22Rv1 (cell line): ENCODE data around the gene EPHB1.
"Not testable (repeated sequence)": the region's sequence is repeated elsewhere in the genome, so short reads cannot be mapped to it uniquely, and the experiment has no call there.

ENCODE experiments used
- H3K27ac ChIP-seq: fragments of 450-650 bp; 2 replicates; pipeline ENCODE4 v1.5.1; 2017
- ZFX ChIP-seq: fragments of 450-650 bp; IDR thresholded peaks from 2 replicates; pipeline ENCODE4 v1.6.1; 2017; ENCODE audit warnings: antibody characterized with exemption, borderline replicate concordance
- TF ChIP-seq, protein P1 (sequence below): fragments of 450-650 bp; IDR thresholded peaks from 2 replicates; pipeline ENCODE4 v1.5.1; 2017; ENCODE audit warnings: mild to moderate bottlenecking

Gene EPHB1

DNA sequence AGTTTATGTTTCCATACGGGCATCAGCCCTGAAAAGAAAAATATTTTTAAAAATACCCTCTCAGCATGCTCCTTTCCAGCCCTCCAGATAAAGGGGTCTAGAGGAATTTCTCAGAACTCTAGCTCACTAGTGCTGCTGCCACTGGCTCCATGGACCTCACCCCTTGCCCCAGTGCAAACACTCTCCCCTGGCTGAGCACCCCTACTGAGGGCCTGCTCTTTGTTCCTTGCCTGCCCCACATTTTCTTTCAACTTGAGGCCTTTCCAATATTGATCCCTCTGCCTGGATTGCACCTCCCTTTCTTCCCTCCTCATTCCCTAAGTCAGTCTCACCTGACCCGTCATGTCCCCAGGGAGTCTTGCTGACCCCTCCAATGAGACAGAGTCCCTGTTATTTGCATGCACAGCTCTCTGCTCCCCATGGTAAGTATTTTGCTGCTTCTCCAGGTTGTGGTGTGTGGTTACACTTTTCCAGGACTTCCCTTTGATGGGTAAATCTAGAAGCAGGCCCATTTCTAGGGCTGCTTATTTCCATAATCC is 196.5 kb downstream of the EPHB1 start:
- no peak overlapping the region for H3K27ac ChIP-seq
- TF ChIP-seq ZFX = no peak
- TF ChIP-seq, protein P1, sequence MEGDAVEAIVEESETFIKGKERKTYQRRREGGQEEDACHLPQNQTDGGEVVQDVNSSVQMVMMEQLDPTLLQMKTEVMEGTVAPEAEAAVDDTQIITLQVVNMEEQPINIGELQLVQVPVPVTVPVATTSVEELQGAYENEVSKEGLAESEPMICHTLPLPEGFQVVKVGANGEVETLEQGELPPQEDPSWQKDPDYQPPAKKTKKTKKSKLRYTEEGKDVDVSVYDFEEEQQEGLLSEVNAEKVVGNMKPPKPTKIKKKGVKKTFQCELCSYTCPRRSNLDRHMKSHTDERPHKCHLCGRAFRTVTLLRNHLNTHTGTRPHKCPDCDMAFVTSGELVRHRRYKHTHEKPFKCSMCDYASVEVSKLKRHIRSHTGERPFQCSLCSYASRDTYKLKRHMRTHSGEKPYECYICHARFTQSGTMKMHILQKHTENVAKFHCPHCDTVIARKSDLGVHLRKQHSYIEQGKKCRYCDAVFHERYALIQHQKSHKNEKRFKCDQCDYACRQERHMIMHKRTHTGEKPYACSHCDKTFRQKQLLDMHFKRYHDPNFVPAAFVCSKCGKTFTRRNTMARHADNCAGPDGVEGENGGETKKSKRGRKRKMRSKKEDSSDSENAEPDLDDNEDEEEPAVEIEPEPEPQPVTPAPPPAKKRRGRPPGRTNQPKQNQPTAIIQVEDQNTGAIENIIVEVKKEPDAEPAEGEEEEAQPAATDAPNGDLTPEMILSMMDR = no peak

DNA sequence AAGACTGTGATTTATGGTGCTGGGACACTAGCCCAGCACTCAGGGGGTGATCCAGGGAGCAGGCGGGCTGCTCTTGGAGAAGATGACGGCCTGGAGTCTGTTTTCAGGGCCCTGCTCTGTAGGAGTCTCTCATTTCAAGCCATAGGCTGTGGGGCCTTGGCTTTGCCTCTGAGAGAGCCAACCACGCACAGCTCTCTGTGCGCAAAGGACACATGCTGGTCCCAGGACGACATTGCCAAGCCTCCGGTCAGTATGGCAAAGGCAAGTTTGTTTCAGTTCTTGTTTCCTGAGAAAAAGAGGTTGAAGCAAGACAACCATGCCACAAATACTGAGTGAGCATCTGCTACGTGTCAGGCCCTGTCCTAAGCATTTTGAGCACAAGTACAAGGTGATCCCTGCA is 197.1 kb downstream of the EPHB1 start:
- no peak overlapping the region for H3K27ac ChIP-seq
- no peak for TF ChIP-seq ZFX
- TF ChIP-seq, protein P1 = no peak

- H3K27ac ChIP-seq = no peak overlapping the region
- TF ChIP-seq, protein P1 = no peak
- TF ChIP-seq ZFX = no peak
Observed at GRCh38 chr3:134992586-134992985, 197.5 kb downstream of the EPHB1 start.

DNA sequence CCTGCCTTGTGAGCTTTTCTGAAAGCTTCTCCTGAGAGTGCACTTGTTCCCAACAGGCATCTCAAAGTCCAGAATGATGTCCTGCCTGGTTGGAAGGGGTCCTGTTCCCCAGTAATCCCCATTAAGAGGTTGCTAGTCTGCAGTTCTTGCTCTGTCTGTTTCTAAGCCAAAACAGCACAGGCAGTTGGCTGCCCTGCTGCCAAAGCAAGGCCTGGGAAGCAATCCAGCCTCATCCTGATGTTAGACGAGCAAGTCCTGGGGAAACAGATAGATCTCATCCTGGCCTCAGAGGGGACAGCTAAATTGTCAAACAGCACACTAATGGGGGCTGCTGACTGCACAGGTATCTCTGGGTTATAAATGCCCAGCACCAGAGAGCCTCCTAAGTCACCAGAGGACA is 198.0 kb downstream of the EPHB1 start:
- no peak for TF ChIP-seq ZFX
- TF ChIP-seq, protein P1 = no peak
- H3K27ac ChIP-seq = no peak overlapping the region

- TF ChIP-seq, protein P1 = no peak
- no peak for TF ChIP-seq ZFX
- no peak overlapping the region for H3K27ac ChIP-seq
Observed at GRCh38 chr3:134998158-134998557, 203.1 kb downstream of the EPHB1 start.

- TF ChIP-seq ZFX = no peak
- TF ChIP-seq, protein P1 = no peak
- no peak overlapping the region for H3K27ac ChIP-seq
Observed at GRCh38 chr3:134998855-134999254, 203.8 kb downstream of the EPHB1 start.

- H3K27ac ChIP-seq = no peak overlapping the region
- TF ChIP-seq ZFX = no peak
- TF ChIP-seq, protein P1 = no peak
Observed at GRCh38 chr3:135000465-135000864, 205.4 kb downstream of the EPHB1 start.

GRCh38 chr3:135005616-135006015 is 210.6 kb downstream of the EPHB1 start:
- H3K27ac ChIP-seq = not testable (repeated sequence)
